HL-60 (cell line): ENCODE measurements around the gene GANC.

Experiments used
- DNase-seq, 2 experiments: peaks; one replicate each; pipeline ENCODE4 v3.0.0-alpha.2; 2010 to 2020; ENCODE audit warnings: low read depth in 1 of 2, low spot score in 1 of 2
- H3K27ac ChIP-seq: fragments of 250-450 bp; sonication (Bioruptor Pico); replicated peaks from 2 replicates; pipeline ENCODE4 v1.5.1; 2020; ENCODE audit warnings: mild to moderate bottlenecking, moderate library complexity
- H3K27me3 ChIP-seq: fragments of 250-450 bp; sonication (Bioruptor Pico); 2 replicates; pipeline ENCODE4 v1.5.1; 2021; ENCODE audit warnings: mild to moderate bottlenecking, moderate library complexity; ENCODE audit not compliant: insufficient read depth, poor library complexity, severe bottlenecking
- H3K4me3 ChIP-seq: replicated peaks from 2 replicates; pipeline ENCODE4 v1.5.1; 2011; ENCODE audit warnings: mild to moderate bottlenecking, control low read depth, low read length; ENCODE audit not compliant: insufficient read depth
- CTCF ChIP-seq: IDR thresholded peaks from one replicate; pipeline ENCODE4 v1.5.1; 2011; ENCODE audit warnings: low read length, control low read depth, inconsistent platforms; ENCODE audit not compliant: insufficient read depth
- GABPA ChIP-seq: IDR thresholded peaks from 2 replicates; pipeline ENCODE4 v1.6.1; 2012; ENCODE audit warnings: low read depth
- POLR2AphosphoS5 ChIP-seq: IDR thresholded peaks from 2 replicates; pipeline ENCODE4 v1.6.1; 2012; ENCODE audit warnings: low read depth
- REST ChIP-seq: IDR thresholded peaks from 2 replicates; pipeline ENCODE4 v1.6.1; 2012; ENCODE audit warnings: low read depth; ENCODE audit not compliant: insufficient replicate concordance
- SPI1 ChIP-seq: IDR thresholded peaks from 2 replicates; pipeline ENCODE4 v1.6.1; 2012; ENCODE audit warnings: low read depth, mild to moderate bottlenecking, borderline replicate concordance

GANC gene

GRCh38 chr15:42378011-42378410 lies 105.0 kb downstream of the GANC start:
- Histone ChIP-seq H3K4me3 (no peak overlapping the region), H3K27me3 (no peaks in the 10 kb centered on the region), H3K27ac (no peak overlapping the region)
- TF ChIP-seq CTCF (no peak), POLR2AphosphoS5 (no peak), GABPA (no peak), REST (no peak)
- DNase-seq, result no peak

GRCh38 chr15:42384597-42384996 lies 111.6 kb downstream of the GANC start:
- Histone ChIP-seq H3K27me3 (no peaks in the 10 kb centered on the region), H3K27ac (no peak overlapping the region), H3K4me3 (no peak overlapping the region)
- TF ChIP-seq POLR2AphosphoS5, result no peak
- no peak for TF ChIP-seq CTCF
- no peak for TF ChIP-seq SPI1
- TF ChIP-seq GABPA, result no peak
- no peak for TF ChIP-seq REST
- no peak for DNase-seq

GRCh38 chr15:42385206-42385979 lies 112.4 kb downstream of the GANC start:
- Histone ChIP-seq H3K27me3 (no peaks in the 10 kb centered on the region), H3K4me3 (no peak overlapping the region), H3K27ac (no peak overlapping the region)
- peak; percentile 60; the same call in 1 of the 2 replicates for TF ChIP-seq SPI1
- TF ChIP-seq CTCF, result peak; percentile 82
- TF ChIP-seq REST, result no peak
- no peak for TF ChIP-seq GABPA
- TF ChIP-seq POLR2AphosphoS5, result no peak
- peak; percentile 28 to 69 for DNase-seq
